CD4-positive, alpha-beta T cell treated with Interleukin-21 for 1 hour (primary cell): ENCODE measurements around the gene RNF168.
A peak's percentile ranks its signal among the peaks of the same experiment; 100 is the strongest.
"Not testable (repeated sequence)": the region's sequence is repeated elsewhere in the genome, so short reads cannot be mapped to it uniquely, and the experiment has no call there.

Source experiments
- DNase-seq: peaks from one replicate; pipeline ENCODE4 v3.0.0-alpha.2; 2020

Gene RNF168

DNA sequence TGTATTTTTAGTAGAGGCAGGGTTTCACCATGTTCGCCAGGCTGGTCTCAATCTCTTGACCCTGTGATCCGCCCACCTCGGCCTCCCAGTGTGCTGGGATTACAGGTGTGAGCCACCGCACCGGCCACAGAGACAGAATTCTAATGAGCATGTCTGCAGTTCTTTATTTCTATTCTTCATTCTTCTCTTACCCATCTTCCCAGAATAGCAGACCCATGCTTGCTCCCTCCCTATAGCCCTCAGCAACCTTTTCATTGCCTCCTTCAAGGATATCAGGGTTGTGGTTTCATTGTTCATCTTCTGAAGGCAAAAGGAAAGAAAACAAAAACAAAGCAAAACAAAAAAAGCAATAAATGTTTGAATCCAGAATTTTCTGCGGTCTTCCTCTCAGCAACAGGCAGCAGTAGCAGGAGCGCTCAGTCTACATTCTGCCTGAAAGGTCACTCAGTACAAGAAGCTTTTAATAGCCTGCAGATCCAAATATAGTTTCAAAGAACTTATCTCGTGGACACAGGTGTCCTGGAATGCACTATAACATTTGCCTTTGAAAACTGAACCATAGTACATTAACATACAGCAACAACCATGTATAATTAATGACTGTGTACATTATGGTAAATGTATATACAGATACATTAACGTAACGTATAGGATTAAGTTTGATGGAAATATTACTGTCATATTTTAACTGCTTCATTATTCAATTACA, 11.5 kb upstream of the RNF168 start, which contains the start of gene SMCO1:
TSS of gene SMCO1 (minus strand) at position 434 of the 709 bp plus-strand sequence. CDS start at position 297, 137 bp downstream.
- DNase-seq = no peak

- no peak for DNase-seq
Measured at GRCh38 chr3:196514350-196514716, 10.8 kb upstream of the RNF168 start.

- DNase-seq = no peak
Measured at GRCh38 chr3:196513697-196514349, 10.3 kb upstream of the RNF168 start.

GRCh38 chr3:196511646-196512425, 8.3 kb upstream of the RNF168 start:
- not testable (repeated sequence) for DNase-seq

- not testable (repeated sequence) for DNase-seq
Measured at GRCh38 chr3:196511108-196511507, 7.5 kb upstream of the RNF168 start.

- no peak for DNase-seq
Measured at GRCh38 chr3:196506687-196507086, 3.1 kb upstream of the RNF168 start.

DNA sequence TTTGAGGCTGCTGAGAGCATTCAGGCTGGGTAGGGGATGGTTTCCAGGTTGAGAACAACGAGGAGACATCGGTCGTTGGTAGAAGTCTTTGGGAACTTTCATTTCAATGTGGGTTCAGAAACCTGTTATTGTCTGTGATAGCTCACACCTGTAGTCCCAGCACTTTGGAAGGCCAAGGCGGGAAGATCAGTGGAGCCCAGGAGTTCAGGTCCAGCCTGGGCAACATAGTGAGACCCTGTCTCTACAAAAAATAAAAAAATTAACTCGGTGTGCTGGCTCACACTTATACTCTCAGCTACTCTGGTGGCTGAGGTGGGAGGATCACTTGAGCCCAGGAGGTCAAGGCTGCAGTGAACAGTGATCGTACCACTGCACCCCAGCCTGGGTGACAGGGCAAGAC, 988 bp upstream of the RNF168 start:
- DNase-seq = no peak

GRCh38 chr3:196504077-196504398, 470 bp upstream of the RNF168 start:
- DNase-seq = not testable (repeated sequence)

DNA sequence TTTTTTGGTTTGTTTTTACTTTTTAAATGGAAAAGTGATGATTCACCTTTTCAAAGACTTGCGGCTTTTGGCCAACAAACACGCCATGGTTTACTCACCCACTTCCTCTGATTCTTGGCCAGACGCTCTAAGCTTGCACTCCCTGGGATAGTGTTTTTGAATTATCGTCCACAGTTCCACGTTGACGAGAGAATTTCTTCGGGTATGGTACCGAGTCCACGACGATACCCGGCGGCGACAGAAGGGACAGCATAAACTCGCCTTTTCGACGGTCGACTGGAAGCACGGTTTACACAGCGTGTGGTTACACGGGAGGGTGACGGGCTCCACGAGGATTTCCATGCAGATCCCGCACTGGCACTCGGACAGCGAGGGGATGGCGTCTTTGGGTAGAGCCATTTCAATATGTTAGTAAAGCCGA, 783 bp downstream of the RNF168 start:
- DNase-seq = peak; percentile 62

GRCh38 chr3:196501316-196502044, 2.1 kb downstream of the RNF168 start:
- DNase-seq = peak; percentile 26

DNA sequence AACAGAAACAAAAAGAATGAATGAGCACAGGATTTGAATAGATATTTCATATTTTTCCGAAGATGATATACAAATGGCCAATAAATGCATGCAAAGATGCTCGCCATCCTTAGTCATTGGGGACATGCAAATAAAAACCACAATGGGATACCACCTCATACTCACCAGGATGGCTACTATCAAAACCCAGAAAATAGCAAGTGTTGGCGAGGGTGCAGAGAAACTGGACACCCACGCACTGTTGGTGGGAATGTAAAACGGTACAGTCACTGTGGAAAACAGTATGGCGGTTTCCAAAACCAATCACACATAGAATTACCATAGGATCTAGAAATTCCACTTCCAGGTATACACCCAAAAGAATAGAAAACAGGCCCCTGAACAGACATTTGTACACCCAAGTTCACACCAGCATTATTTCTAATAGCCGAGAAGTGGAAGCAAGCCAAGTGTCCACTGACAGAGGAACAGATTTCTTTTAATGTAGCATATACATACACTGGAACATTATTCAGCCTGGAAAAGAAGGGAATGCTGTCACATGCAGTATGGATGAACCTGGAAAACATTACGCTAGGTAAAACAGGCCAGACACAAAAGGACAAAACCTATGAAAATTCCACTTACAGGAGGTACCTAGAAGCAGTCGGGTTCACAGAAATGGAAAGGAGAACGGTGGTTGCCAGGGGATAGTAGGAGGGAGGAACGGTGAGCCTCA, 3.6 kb downstream of the RNF168 start:
- no peak for DNase-seq

DNA sequence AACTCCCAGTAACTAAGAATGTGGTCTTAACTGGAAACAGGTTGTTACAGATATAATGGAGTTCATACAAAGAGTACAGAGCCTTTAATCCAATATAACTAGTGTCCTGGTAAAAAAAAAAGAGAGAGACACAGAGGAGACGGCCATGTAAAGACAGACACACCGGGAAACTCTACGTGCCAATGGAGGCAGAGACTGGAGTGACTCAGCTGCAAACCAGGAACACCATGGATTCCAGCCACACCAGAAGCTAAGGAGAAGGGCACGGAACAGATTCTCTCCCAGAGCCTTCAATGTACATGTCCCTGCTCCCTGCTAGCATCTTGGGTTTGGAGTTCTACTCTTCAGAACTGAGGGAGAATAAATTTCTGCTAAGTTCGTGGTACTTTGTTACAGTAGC, 4.5 kb downstream of the RNF168 start:
- DNase-seq = no peak

DNA sequence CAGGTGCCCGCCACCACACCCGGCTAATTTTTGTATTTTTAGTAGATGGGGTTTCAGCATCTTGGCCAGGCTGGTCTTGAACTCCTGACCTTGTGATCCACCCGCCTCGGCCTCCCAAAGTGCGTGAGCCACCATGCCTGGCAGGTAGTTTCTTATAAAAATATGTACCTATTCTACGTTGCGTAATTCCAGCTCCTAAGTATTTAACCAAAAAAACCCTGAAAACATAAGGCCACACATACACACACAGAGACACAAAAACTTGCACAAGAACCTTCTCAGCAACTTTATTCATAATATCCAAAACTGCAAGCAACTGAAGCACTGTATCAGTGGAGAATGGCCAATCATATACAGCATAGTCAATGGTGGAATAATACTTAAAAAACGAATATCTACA, 5.3 kb downstream of the RNF168 start:
- DNase-seq = no peak

DNA sequence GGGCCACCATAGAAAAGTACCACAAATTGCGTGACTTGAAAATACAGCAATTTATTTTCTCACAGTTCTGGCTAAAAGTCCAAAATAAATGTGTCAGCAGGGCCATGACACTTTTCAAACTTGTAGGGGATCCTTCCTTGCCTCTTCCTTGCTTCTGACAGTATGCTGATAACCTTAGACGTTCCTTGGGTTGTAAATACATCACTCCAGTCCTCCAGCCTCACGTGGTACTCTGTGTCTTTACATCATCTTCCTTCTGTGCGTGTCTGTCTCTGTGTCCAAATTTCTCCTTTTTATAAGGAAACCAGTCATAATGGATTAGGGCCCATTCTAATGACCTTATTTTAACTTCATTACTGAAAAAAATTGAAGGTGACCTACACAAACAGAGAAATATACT, 7.4 kb downstream of the RNF168 start:
- no peak for DNase-seq

- no peak for DNase-seq
Measured at GRCh38 chr3:196493292-196493691, 10.3 kb downstream of the RNF168 start.

DNA sequence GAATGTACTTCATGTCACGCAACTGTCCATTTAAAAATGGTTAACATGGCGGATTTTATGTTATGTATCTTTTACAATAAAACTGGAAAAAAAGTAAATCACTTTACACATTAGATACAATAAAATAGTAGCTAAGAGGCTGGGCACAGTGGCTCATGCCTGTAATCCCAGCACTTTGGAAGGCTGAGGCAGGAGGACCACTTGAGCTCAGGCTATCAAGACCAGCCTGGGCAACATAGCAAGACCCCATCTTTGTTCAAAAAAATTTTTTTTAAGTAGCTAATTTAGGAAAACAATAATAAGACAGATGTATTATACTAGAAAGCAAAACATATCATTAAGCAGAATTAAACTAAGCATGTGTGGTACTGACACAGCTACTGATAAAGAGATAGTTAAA, 11.5 kb downstream of the RNF168 start:
- no peak for DNase-seq

DNA sequence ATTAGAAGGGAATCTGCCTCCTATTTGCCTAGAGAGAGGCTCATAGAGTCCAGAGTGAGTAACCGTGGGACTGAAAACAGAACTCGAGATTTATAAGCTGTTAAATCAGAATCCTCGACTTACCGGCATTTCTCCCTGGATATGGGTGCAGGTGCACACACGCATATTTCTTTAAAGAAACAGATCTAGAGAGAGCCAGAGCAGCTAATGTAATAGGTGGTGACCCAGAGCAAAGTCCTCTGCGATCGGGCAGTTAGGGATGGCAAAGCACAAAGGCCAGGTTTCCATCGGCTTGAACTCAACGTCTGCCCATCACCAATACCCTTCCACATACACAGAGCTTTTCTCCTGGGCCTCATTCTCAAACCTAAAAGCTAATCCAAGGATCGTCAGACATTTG, 13.8 kb downstream of the RNF168 start:
- DNase-seq = no peak

GRCh38 chr3:196486263-196486662, 17.3 kb downstream of the RNF168 start:
- DNase-seq = peak; percentile 27

DNA sequence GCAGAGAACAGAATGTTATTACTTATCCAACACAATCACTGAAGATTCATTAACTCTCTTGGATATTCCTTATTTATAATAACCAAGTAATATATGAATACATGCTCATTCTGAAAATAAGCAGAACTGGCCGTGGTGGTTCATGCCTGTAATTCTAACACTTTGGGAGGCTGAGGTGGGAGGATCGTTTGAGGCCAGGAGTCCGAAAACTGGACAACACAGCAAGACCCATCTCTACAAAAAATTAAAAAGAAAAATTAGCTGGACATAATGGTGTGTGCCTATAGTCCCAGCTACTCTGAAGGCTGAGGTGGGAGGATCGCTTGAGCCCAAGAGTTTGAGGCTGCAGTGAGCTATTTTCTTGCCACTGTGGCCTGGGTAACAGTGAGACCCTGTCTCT, 25.9 kb downstream of the RNF168 start:
- no peak for DNase-seq

GRCh38 chr3:196472286-196472685, 31.3 kb downstream of the RNF168 start:
- DNase-seq = no peak

DNA sequence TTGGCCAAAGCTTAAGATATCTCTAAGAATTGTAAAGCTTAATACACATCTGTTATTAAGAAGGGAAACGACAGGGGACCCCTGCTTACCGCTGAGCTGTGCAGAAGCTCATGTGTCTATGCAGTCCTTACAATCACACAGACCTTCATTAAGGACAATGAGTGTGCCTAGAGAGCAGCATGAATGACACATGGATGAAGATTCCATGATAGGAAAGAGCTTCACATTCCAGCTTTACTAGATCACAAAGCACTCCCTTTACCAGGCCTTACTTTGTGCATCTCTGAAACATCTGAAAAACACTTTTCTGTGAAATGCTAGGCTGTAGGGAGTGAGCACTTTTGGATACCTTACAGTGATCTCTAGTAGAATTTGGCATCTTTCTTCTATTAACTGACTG, 32.0 kb downstream of the RNF168 start:
- no peak for DNase-seq

- not testable (repeated sequence) for DNase-seq
Measured at GRCh38 chr3:196470182-196470581, 33.4 kb downstream of the RNF168 start.

- no peak for DNase-seq
Measured at GRCh38 chr3:196463804-196464203, 39.8 kb downstream of the RNF168 start.
